ENCODE data around the gene CD2BP2. TPM values are rescaled to one million over a fixed set of nuclear protein-coding genes. Genes with fewer than 3 reads are reported as not detected.

The CD2BP2 gene
- total RNA-seq, 1 donor from 2014 or later = 107 TPM

- Histone ChIP-seq H3K36me3 (ENCODE audit: control insufficient read depth, insufficient read depth, low read length) (no peaks in the 10 kb centered on the region), H3K27me3 (ENCODE audit: control insufficient read depth, insufficient read depth, low read length) (no peaks in the 10 kb centered on the region), H3K4me3 (ENCODE audit: low read depth, low read length) (peak overlapping the region; percentile 45)
- no peak for TF ChIP-seq CTCF (IDR thresholded peaks at IDR 0.05; ENCODE audit: insufficient read depth, low read length, poor library complexity, severe bottlenecking)
- DNase-seq (ENCODE audit: low read depth) = no peak
Measured at GRCh38 chr16:30371248-30371816, 16.2 kb upstream of the CD2BP2 start.

GRCh38 chr16:30370456-30371247, 15.5 kb upstream of the CD2BP2 start, which contains the start of gene TBC1D10B:
Gene TBC1D10B (minus strand): TSS chr16:30370494. CDS start chr16:30370183, 311 bp downstream.
- Histone ChIP-seq H3K36me3 (ENCODE audit: control insufficient read depth, insufficient read depth, low read length) (no peaks in the 10 kb centered on the region), H3K27me3 (ENCODE audit: control insufficient read depth, insufficient read depth, low read length) (no peaks in the 10 kb centered on the region), H3K4me3 (ENCODE audit: low read depth, low read length) (peak within 1 kb of the TSS; percentile 78)
- peak; percentile 27 for TF ChIP-seq CTCF (IDR thresholded peaks at IDR 0.05; ENCODE audit: insufficient read depth, low read length, poor library complexity, severe bottlenecking)
- peak; percentile 100 for DNase-seq (ENCODE audit: low read depth)

DNA sequence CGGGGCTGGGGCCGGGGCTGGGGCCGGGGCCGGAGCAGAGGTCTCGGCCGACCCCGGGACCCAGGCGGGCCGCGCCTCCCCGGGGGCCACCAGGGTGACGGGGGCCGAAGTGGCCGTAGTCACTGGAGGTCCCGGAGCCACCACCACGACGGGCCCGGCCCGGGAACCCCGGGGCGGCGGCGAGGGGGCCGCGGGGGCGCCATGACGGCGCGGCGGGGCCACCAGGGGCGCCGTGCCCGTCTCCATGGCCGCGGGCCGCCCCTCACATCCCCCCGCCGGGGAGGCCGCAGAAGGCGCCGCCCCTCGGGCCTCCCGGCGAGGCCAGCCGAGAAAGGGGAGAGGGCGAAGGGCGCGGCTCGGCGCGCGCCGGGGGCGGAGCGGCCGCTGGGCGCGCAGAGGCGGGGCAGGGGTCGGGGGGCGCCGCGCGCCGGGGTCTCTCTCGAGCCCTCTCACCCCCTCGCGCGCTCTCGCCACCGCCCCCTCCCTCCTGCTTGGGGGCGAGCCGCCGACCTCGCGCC, 14.9 kb upstream of the CD2BP2 start:
- no peak for TF ChIP-seq CTCF (IDR thresholded peaks at IDR 0.05; ENCODE audit: insufficient read depth, low read length, poor library complexity, severe bottlenecking)
- Histone ChIP-seq H3K4me3 (ENCODE audit: low read depth, low read length) (peak overlapping the region; percentile 78), H3K36me3 (ENCODE audit: control insufficient read depth, insufficient read depth, low read length) (no peaks in the 10 kb centered on the region), H3K27me3 (ENCODE audit: control insufficient read depth, insufficient read depth, low read length) (no peaks in the 10 kb centered on the region)
- DNase-seq (ENCODE audit: low read depth) = no peak

GRCh38 chr16:30369091-30369937, 14.2 kb upstream of the CD2BP2 start:
- no peak for TF ChIP-seq CTCF (IDR thresholded peaks at IDR 0.05; ENCODE audit: insufficient read depth, low read length, poor library complexity, severe bottlenecking)
- no peaks in the 10 kb centered on the region for H3K27me3 ChIP-seq (ENCODE audit: control insufficient read depth, insufficient read depth, low read length)
- peak overlapping the region; percentile 78 for H3K4me3 ChIP-seq (ENCODE audit: low read depth, low read length)
- no peak for DNase-seq (ENCODE audit: low read depth)
- peaks cover 1% of the 10 kb centered on the region for H3K36me3 ChIP-seq (ENCODE audit: control insufficient read depth, insufficient read depth, low read length)

- Histone ChIP-seq H3K27me3 (ENCODE audit: control insufficient read depth, insufficient read depth, low read length) (no peaks in the 10 kb centered on the region), H3K4me3 (ENCODE audit: low read depth, low read length) (peak overlapping the region; percentile 78), H3K36me3 (ENCODE audit: control insufficient read depth, insufficient read depth, low read length) (peaks cover 1% of the 10 kb centered on the region)
- no peak for DNase-seq (ENCODE audit: low read depth)
- no peak for TF ChIP-seq CTCF (IDR thresholded peaks at IDR 0.05; ENCODE audit: insufficient read depth, low read length, poor library complexity, severe bottlenecking)
Measured at GRCh38 chr16:30368792-30369090, 13.6 kb upstream of the CD2BP2 start.
